Melanocyte of skin (primary cell): ENCODE measurements around the gene RAC3. TPM values are rescaled to one million over a fixed set of nuclear protein-coding genes. Genes with fewer than 3 reads are reported as not detected.

Experiments used
- total RNA-seq, 2 donors: library from RNA; depleted of rRNA; stranded (reverse); fragments of >200 nt; gene quantifications; 2 replicates each; pipeline ENCODE4 v1.2.3, GENCODE V29; 2012

Gene RAC3
- 10 to 100 TPM; 10.3 to 13.7 TPM for total RNA-seq

DNA sequence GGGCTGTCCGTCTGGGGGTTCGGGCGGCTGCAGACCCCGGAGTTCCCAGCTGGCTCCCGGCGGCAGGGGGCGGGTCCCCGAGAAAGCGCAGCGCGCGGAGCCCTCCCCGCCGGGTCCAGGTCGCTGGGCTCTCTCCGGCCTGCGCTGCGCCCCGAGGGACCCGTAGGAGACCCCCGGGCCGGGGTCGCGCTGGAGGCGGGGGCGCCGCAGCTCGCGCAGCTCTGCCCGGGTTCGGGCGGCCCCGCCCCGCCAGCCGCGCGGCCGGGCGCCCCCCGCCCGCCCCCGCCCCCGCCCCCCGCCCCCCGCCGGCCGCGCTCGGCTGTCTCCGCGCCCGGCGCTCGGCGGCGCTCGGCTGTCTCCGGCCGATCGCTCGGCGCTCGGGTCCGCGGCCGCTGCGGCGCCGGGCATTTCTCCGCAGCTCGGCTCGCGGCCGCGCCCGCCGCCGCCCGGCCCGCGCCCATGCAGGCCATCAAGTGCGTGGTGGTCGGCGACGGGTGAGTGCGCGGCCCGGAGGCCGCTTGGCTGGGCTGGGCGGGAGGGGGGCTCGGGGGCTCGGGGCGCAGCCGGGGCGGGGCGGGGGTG is at the start of gene RAC3:
Gene RAC3 (plus strand): TSS at position 376 of the 582 bp plus-strand sequence. CDS start 84 bp downstream, at position 460.

GRCh38 chr17:82022310-82022980 is 9.0 kb upstream of the RAC3 start, which contains the start of gene CENPX:
Gene CENPX (minus strand): TSS chr17:82022878. CDS start chr17:82022861, 17 bp downstream.

GRCh38 chr17:82022981-82023446 is 8.5 kb upstream of the RAC3 start, which contains the start of gene LRRC45:
Gene LRRC45 (plus strand): TSS chr17:82023305. CDS start chr17:82023644, 339 bp downstream.

DNA sequence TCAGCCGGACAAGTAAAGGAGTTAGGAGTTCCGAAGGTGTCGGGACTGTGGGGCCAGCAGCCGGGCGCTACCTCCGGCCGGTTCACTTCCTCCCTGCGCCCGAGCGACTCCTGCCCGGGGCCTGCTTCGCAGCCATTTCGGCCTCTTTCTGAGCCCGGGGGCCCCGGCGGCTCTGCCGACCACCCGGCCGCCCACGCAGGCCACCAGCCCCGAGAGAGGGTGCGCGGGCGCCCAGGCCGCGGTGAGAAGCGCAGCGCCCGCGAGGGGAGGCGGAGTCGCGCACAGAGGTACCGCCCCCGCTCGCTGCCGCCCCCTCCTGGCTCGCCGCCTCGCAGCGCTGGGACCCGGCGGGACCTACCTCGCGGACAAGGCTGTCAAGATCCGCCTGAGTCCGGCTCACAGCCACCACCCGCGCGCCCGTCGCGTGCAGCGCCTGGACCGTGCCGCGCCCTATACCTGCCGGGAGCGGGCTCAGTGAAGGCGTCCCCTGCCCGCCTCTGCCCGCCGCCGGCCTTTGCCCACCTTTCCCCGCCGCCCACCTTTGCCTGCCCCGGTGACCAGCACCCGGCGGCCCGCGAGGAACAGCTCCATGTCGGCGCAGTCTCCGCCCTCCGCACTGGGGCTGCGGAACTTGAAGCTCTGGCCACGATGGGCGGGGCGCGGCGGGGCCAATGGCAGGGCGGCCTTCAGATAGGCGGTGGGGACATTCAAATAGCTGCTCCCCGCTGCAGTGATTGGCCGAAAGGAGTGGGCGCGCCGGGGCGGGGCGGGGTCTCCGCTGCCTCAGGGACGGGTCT is 5.8 kb downstream of the RAC3 start, which contains the start of gene DCXR:
Gene DCXR (minus strand): TSS at position 606 of the 797 bp plus-strand sequence. CDS start 15 bp downstream, at position 591.

GRCh38 chr17:82051776-82052637 is 20.5 kb downstream of the RAC3 start, which contains the start of the genes GPS1 and RFNG:
Gene GPS1 (plus strand): TSS chr17:82051898. CDS start chr17:82051932, 34 bp downstream.
Gene RFNG (minus strand): TSS chr17:82051811. CDS start chr17:82051766, 45 bp downstream.

DNA sequence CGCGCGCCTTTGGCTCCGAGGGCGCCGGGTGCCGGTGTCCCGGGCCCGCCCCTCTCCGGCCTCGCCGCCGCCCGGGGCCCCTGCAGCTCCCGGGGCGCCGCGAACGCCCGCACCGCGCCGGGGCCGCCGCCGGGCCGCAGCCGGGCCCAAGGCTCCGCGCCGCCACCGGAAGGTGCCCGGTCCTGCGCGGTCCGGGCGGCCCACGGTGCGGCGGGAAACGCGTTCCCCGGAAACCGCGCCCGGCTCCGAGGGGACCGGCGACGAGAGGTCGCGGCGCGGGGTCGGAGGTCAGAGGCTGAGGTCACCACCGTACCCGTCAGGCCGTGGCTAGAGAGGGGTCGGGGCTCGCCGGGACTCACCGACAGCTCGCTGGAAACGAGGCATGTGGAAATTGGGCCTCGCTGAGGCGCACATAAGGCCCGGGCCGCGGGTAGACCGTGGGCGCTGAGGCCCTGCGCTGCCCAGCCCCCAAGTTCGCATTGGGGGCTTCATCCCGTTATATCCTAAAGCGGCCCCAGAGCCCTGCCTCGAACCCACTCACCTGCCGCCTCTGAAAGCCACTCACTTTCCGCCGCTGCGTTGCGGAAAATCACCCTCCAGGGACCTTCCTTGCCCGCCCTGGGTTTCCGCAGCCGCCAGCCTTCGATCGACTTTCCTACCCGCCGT is 34.3 kb downstream of the RAC3 start, which contains the start of gene DUS1L:
Gene DUS1L (minus strand): TSS at position 167 of the 666 bp plus-strand sequence. CDS start 745 bp downstream, outside the sequence.

Other genes with a start within 250 kb of the RAC3 start
- not detected for gene GCGR, start 227.5 kb upstream of the RAC3 start, total RNA-seq
- 10 to 100 TPM; 84.9 to 98.4 TPM for gene MCRIP1, start 198.4 kb upstream of the RAC3 start, total RNA-seq
- gene PPP1R27, start 196.6 kb upstream of the RAC3 start, total RNA-seq, result not detected
- 100 to 1,000 TPM; 383 to 481 TPM for gene P4HB, start 171.1 kb upstream of the RAC3 start, total RNA-seq
- 100 to 1,000 TPM; 192 to 263 TPM for gene ARHGDIA, start 160.3 kb upstream of the RAC3 start, total RNA-seq
- 100 to 1,000 TPM in 1 of 2 donors, 10 to 100 TPM in 1; 71.6 to 187 TPM for gene ALYREF, start 140.1 kb upstream of the RAC3 start, total RNA-seq
- 100 to 1,000 TPM; 113 to 141 TPM for gene ANAPC11, start 140.0 kb upstream of the RAC3 start, total RNA-seq
- 1 to 10 TPM in 1 of 2 donors, not detected in 1; 1.0 TPM for gene NPB, start 129.4 kb upstream of the RAC3 start, total RNA-seq
- gene PCYT2, start 120.3 kb upstream of the RAC3 start, total RNA-seq, result 10 to 100 TPM; 71.6 to 82.9 TPM
- 10 to 100 TPM; 14.1 to 15.3 TPM for gene SIRT7, start 113.5 kb upstream of the RAC3 start, total RNA-seq
- gene MAFG, start 103.9 kb upstream of the RAC3 start, total RNA-seq, result 10 to 100 TPM; 23.1 to 33.0 TPM
- gene PYCR1, start 94.4 kb upstream of the RAC3 start, total RNA-seq, result 10 to 100 TPM in 1 of 2 donors, 1 to 10 TPM in 1; 8.3 to 14.3 TPM
- gene MYADML2, start 84.4 kb upstream of the RAC3 start, total RNA-seq, result not detected
- gene NOTUM, start 70.5 kb upstream of the RAC3 start, total RNA-seq, result not detected
- gene ASPSCR1, start 54.0 kb upstream of the RAC3 start, total RNA-seq, result 10 to 100 TPM; 23.6 to 33.7 TPM
- gene CENPX, start 8.8 kb upstream of the RAC3 start, total RNA-seq, result 10 to 100 TPM; 24.8 to 72.9 TPM
- gene LRRC45, start 8.4 kb upstream of the RAC3 start, total RNA-seq, result 10 to 100 TPM; 14.8 to 30.0 TPM
- gene DCXR, start 6.0 kb downstream of the RAC3 start, total RNA-seq, result 10 to 100 TPM; 50.9 to 62.6 TPM
- 10 to 100 TPM; 20.3 to 26.3 TPM for gene RFNG, start 20.1 kb downstream of the RAC3 start, total RNA-seq
- gene GPS1, start 20.2 kb downstream of the RAC3 start, total RNA-seq, result 100 to 1,000 TPM; 100 to 150 TPM
- 10 to 100 TPM; 64.0 to 81.3 TPM for gene DUS1L, start 34.1 kb downstream of the RAC3 start, total RNA-seq
- 100 to 1,000 TPM; 134 to 239 TPM for gene FASN, start 66.6 kb downstream of the RAC3 start, total RNA-seq
- gene CCDC57, start 181.2 kb downstream of the RAC3 start, total RNA-seq, result 10 to 100 TPM in 1 of 2 donors, 1 to 10 TPM in 1; 9.3 to 17.3 TPM
- gene SLC16A3, start 197.4 kb downstream of the RAC3 start, total RNA-seq, result 10 to 100 TPM; 15.1 to 45.6 TPM
- 10 to 100 TPM; 51.6 to 64.9 TPM for gene CSNK1D, start 242.0 kb downstream of the RAC3 start, total RNA-seq